ENCODE measurements around the gene GSTM5. TPM values are rescaled to one million over a fixed set of nuclear protein-coding genes. Genes with fewer than 3 reads are reported as not detected.

GSTM5 gene
- total RNA-seq, 1 experiment from 2014 or later: not detected

DNA sequence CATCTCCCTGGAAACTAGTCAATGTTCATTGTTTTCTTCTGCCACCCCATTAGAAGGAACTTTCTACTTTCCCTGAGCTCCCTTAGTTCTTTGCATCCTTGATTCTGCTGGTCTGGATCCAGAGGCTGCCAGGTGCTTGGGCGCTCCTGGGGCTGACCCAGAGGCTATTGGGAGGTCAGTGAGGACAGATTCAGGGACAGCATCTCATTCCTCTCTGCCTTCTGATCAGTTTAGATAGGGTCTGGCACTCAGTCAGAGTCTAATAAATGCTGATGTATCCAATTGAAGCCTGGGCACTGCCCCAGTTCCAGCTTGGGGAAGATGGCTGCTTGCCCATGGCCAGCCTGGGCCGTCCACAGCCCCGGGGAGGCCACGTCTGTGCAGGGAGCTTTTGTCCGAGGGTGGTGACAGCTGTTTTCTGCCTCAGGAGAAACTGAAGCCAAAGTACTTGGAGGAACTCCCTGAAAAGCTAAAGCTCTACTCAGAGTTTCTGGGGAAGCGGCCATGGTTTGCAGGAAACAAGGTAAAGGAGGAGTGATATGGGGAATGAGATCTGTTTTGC, 22.1 kb upstream of the GSTM5 start:
- WGBS (ENCODE audit: extremely low coverage, insufficient read length, low lambda C conversion rate): no CpG with 5 or more reads among the region's 6 CpGs
- H3T11ph ChIP-seq (ENCODE audit: low read length): no peak overlapping the region
- peaks cover 0 to 2% of the 10 kb centered on the region in 2 experiments; a peak in 1 of 5 replicates for H3K9me3 Mint-ChIP-seq

More for the DNA sequence above, 22.1 kb upstream of the GSTM5 start:
- H3K4me2 ChIP-seq (ENCODE audit: insufficient read depth, insufficient read length, low read length): no peak overlapping the region
- no peaks in the 10 kb centered on the region for H3K27me3 ChIP-seq (ENCODE audit: insufficient read depth, low read length)
- Mint-ChIP-seq H3K36me3 (ENCODE audit: insufficient read depth in 1 of 3, low read depth in 3 of 3) (peaks cover 0 to 11% (median 0%) of the 10 kb centered on the region in 3 experiments; a peak in 1 of 7 replicates), H3K4me3 (no peak overlapping the region), H3K4me1 (no peaks in the 10 kb centered on the region), H3K27ac (no peak overlapping the region), H3K27me3 (ENCODE audit: low read depth) (peaks cover 2% of the 10 kb centered on the region; the same call in 1 of the 2 replicates)
- no peaks in the 10 kb centered on the region for H3K4me1 ChIP-seq (ENCODE audit: insufficient read depth, low read length)
- no peaks in the 10 kb centered on the region for H3K79me1 ChIP-seq (ENCODE audit: insufficient read depth, low read depth, low read length, poor library complexity, severe bottlenecking)
- no peak overlapping the region for H2AK5ac ChIP-seq (ENCODE audit: insufficient read length, low read length)
- H3K18ac ChIP-seq (ENCODE audit: insufficient read length, low read depth, low read length): no peak overlapping the region
- H2BK20ac ChIP-seq (ENCODE audit: low read depth, low read length, poor library complexity, severe bottlenecking): no peak overlapping the region
- no peak overlapping the region for H2BK15ac ChIP-seq (ENCODE audit: low read depth, low read length)
- H3K79me2 ChIP-seq (ENCODE audit: insufficient read depth, low read length): no peaks in the 10 kb centered on the region
- no peak overlapping the region for H3K27ac ChIP-seq (ENCODE audit: insufficient read length, low read depth, low read length)
- TF ChIP-seq, protein P1, sequence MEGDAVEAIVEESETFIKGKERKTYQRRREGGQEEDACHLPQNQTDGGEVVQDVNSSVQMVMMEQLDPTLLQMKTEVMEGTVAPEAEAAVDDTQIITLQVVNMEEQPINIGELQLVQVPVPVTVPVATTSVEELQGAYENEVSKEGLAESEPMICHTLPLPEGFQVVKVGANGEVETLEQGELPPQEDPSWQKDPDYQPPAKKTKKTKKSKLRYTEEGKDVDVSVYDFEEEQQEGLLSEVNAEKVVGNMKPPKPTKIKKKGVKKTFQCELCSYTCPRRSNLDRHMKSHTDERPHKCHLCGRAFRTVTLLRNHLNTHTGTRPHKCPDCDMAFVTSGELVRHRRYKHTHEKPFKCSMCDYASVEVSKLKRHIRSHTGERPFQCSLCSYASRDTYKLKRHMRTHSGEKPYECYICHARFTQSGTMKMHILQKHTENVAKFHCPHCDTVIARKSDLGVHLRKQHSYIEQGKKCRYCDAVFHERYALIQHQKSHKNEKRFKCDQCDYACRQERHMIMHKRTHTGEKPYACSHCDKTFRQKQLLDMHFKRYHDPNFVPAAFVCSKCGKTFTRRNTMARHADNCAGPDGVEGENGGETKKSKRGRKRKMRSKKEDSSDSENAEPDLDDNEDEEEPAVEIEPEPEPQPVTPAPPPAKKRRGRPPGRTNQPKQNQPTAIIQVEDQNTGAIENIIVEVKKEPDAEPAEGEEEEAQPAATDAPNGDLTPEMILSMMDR (conservative IDR thresholded peaks at IDR 0.05): no peak
- H3K23ac ChIP-seq (ENCODE audit: insufficient read length, low read depth, low read length): no peak overlapping the region
- no peak overlapping the region for H2BK12ac ChIP-seq (ENCODE audit: insufficient read length, low read depth, low read length)
- H3K56ac ChIP-seq (ENCODE audit: insufficient read length, low read depth, low read length): no peak overlapping the region
- H4K5ac ChIP-seq (ENCODE audit: insufficient read length, low read depth, low read length): no peak overlapping the region
- peaks cover 2% of the 10 kb centered on the region for H3K23me2 ChIP-seq (ENCODE audit: insufficient read length, low read depth, low read length, poor library complexity, severe bottlenecking)
- no peak overlapping the region for H2AFZ ChIP-seq (ENCODE audit: low read length)
- no peak overlapping the region for H4K91ac ChIP-seq (ENCODE audit: insufficient read length, low read depth, low read length)
- H2BK120ac ChIP-seq (ENCODE audit: low read depth, low read length, poor library complexity, severe bottlenecking): no peak overlapping the region
- H3K9ac ChIP-seq (ENCODE audit: extremely low read depth, insufficient read length, low read length): no peak overlapping the region
- H3K14ac ChIP-seq (ENCODE audit: insufficient read depth, low read length): no peak overlapping the region
- no peak overlapping the region for H2BK5ac ChIP-seq (ENCODE audit: insufficient read length, low read length)
- H4K20me1 ChIP-seq (ENCODE audit: control insufficient read depth, insufficient read depth, insufficient read length): no peaks in the 10 kb centered on the region
- no peaks in the 10 kb centered on the region for H3K9me3 ChIP-seq (ENCODE audit: control insufficient read depth, low read depth, low read length)
- no peak overlapping the region for H3K4ac ChIP-seq (ENCODE audit: low read depth, low read length)
- H4K8ac ChIP-seq (replicated peaks; ENCODE audit: insufficient read length, low read depth, low read length): no peak overlapping the region
- DNase-seq: no peak

Data from H9 (cell line).